Mammary epithelial cell (primary cell): ENCODE results near the gene CCDC88B.

Experiments
- CTCF ChIP-seq, 2 donors: IDR thresholded peaks in 1 of 2; conservative IDR thresholded peaks in 1 of 2; 2 replicates each; pipeline ENCODE4 v1.5.1; 2011 to 2012; ENCODE audit warnings: inconsistent platforms in 2 of 2, low read length in 2 of 2, mild to moderate bottlenecking in 2 of 2, control low read depth in 1 of 2, low read depth in 1 of 2; ENCODE audit not compliant: insufficient read depth in 1 of 2; ENCODE audit errors: extremely low read depth in 1 of 2
- EZH2 ChIP-seq: IDR thresholded peaks from 2 replicates; pipeline ENCODE4 v1.6.1; 2012; ENCODE audit warnings: low read length, inconsistent platforms, borderline replicate concordance

- TF ChIP-seq CTCF (conservative IDR thresholded peaks at IDR 0.05 in 1 of 2, IDR thresholded peaks at IDR 0.05 in 1 of 2; ENCODE audit: extremely low read depth in 1 of 2, insufficient read depth in 1 of 2, low read depth in 1 of 2, low read length in 2 of 2) = no peak
- no peak for TF ChIP-seq EZH2
Measured at GRCh38 chr11:64364435-64364834, 24.4 kb downstream of the CCDC88B start.
